HL-60 (cell line): ENCODE data around the gene SELENOW.

Experiments
- GABPA ChIP-seq: IDR thresholded peaks from 2 replicates; pipeline ENCODE4 v1.6.1; 2012; ENCODE audit warnings: low read depth
- POLR2AphosphoS5 ChIP-seq: IDR thresholded peaks from 2 replicates; pipeline ENCODE4 v1.6.1; 2012; ENCODE audit warnings: low read depth
- SPI1 ChIP-seq: IDR thresholded peaks from 2 replicates; pipeline ENCODE4 v1.6.1; 2012; ENCODE audit warnings: low read depth, mild to moderate bottlenecking, borderline replicate concordance
- TF ChIP-seq, protein P1 (sequence below): IDR thresholded peaks from one replicate; pipeline ENCODE4 v1.5.1; 2011; ENCODE audit warnings: low read length, control low read depth, inconsistent platforms; ENCODE audit not compliant: insufficient read depth
- TF ChIP-seq, protein P2 (sequence below): IDR thresholded peaks from 2 replicates; pipeline ENCODE4 v1.6.1; 2012; ENCODE audit warnings: low read depth; ENCODE audit not compliant: insufficient replicate concordance

DNA sequence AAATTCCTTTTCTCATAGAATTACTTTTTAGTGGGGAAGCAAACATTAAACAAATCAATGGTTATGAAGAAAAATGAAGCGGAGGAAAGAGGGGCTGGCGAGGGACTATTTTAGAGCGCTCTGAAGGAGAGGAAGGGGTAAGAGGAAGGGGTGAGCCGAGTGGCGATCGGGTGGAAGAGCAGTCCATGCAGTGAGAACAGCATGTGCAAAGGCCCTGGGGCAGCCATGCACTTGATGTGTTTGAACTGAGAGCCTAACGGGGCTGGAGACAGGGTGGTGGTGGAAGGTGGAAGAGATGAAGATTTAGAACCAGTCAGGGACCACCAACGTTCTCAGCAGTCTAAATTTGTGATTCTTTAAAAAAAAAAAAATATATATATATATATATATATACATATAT is 47.6 kb upstream of the SELENOW start:
- TF ChIP-seq, protein P1, sequence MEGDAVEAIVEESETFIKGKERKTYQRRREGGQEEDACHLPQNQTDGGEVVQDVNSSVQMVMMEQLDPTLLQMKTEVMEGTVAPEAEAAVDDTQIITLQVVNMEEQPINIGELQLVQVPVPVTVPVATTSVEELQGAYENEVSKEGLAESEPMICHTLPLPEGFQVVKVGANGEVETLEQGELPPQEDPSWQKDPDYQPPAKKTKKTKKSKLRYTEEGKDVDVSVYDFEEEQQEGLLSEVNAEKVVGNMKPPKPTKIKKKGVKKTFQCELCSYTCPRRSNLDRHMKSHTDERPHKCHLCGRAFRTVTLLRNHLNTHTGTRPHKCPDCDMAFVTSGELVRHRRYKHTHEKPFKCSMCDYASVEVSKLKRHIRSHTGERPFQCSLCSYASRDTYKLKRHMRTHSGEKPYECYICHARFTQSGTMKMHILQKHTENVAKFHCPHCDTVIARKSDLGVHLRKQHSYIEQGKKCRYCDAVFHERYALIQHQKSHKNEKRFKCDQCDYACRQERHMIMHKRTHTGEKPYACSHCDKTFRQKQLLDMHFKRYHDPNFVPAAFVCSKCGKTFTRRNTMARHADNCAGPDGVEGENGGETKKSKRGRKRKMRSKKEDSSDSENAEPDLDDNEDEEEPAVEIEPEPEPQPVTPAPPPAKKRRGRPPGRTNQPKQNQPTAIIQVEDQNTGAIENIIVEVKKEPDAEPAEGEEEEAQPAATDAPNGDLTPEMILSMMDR, result no peak
- TF ChIP-seq, protein P2, sequence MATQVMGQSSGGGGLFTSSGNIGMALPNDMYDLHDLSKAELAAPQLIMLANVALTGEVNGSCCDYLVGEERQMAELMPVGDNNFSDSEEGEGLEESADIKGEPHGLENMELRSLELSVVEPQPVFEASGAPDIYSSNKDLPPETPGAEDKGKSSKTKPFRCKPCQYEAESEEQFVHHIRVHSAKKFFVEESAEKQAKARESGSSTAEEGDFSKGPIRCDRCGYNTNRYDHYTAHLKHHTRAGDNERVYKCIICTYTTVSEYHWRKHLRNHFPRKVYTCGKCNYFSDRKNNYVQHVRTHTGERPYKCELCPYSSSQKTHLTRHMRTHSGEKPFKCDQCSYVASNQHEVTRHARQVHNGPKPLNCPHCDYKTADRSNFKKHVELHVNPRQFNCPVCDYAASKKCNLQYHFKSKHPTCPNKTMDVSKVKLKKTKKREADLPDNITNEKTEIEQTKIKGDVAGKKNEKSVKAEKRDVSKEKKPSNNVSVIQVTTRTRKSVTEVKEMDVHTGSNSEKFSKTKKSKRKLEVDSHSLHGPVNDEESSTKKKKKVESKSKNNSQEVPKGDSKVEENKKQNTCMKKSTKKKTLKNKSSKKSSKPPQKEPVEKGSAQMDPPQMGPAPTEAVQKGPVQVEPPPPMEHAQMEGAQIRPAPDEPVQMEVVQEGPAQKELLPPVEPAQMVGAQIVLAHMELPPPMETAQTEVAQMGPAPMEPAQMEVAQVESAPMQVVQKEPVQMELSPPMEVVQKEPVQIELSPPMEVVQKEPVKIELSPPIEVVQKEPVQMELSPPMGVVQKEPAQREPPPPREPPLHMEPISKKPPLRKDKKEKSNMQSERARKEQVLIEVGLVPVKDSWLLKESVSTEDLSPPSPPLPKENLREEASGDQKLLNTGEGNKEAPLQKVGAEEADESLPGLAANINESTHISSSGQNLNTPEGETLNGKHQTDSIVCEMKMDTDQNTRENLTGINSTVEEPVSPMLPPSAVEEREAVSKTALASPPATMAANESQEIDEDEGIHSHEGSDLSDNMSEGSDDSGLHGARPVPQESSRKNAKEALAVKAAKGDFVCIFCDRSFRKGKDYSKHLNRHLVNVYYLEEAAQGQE, result no peak
- TF ChIP-seq POLR2AphosphoS5 (no peak), GABPA (no peak), SPI1 (no peak)
